Epidermal melanocyte (primary cell): ENCODE data around the gene MYH9.

Experiments
- DNase-seq: peaks from one replicate; pipeline ENCODE4 v3.0.0; 2011; ENCODE audit warnings: low spot score; ENCODE audit not compliant: insufficient read length

Gene MYH9

DNA sequence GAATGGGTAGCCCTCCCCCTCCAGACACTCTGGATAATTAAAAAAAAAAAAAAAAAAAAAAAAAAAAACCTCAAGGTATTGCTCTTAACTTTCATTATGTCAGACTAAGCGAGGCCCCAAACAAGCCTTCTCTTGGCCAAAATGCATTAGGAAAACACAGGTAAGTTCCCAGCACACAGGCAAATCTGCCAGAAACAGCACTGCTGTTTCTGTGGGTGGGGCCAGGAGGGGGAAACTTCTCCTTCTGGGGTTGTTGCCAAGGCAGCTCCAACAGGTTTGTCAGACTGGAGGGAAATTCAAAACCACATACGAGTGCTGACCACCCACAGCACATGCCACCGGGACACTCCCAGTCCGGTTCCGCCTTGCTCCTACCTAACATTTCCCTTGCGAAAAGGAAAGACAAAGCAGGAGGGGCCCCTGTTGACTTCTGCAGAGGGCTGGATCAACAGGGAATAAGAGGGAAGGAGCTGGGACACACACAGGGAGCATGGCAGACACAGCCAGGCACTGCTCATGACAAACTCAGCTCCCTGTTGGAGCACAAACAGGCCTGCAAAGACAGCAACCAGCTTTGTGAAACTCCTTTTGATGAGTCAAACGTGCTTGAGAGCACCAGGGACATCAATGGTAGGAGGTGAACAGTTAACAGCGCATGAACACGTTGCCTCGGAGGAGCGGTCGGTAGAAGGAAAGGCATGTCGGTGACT is 55.0 kb downstream of the MYH9 start:
- DNase-seq = no peak

DNA sequence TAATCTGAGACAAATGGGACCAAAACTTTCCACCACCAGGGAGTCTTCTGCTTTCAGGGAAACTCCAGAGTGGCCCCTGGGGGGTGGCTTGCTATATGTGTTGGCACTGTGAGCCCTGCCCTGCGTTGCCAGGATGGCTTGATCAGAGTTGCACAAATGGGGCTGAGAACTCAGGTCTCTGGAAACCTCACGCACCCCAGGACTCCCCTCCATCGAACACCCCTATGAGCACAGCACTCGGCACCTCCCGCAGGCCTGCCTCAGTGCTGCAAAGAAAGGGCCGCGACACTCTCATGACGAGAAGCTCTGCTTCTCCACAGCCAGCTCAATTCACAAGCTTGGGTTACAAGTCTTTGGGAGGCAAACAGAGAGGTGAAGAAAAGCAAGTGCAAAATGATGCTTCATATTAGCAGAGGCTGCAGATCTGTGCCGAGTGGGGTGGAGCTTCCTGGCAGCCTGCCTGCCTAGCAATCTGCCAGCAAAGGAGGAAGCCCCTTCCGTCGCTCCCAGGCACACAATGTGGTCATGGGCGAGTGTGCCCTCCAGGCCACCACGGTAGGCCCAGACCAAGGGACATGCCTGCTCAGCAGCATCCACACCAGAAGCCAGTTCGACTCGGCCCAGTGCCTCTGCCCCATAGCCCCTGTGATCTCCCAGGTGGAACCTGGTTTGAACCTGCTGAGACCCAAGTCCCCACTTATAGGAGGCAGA is 55.7 kb downstream of the MYH9 start:
- DNase-seq = no peak

DNA sequence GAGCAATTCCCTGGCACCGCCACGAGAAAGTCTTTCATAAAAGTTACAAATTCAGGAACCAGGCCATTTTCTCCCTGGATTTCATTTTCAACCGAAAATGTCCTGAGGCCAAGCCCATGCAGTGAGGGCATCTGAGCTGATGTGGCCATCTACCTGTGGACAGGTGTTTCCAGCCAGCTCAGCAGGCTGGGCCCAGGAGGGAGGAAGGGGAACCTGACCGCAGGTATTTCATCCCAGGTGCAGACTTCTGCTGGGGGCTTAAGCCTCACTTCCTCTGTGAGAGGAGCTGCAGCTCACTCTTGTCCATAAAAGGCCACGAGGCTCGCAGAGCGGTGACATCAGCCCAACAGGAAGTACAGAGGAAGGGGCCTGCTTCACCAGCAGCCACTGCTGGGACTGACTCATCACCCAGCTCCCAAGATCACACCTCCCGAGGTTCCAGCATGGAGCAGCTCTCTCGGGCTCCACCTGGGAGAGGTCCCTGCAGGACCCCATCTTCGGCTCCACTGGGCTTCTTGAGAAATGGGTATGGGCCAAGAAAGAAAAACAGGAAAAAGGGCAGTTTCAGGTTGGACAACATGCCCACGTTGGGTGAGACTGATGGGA is 56.4 kb downstream of the MYH9 start:
- no peak for DNase-seq

DNA sequence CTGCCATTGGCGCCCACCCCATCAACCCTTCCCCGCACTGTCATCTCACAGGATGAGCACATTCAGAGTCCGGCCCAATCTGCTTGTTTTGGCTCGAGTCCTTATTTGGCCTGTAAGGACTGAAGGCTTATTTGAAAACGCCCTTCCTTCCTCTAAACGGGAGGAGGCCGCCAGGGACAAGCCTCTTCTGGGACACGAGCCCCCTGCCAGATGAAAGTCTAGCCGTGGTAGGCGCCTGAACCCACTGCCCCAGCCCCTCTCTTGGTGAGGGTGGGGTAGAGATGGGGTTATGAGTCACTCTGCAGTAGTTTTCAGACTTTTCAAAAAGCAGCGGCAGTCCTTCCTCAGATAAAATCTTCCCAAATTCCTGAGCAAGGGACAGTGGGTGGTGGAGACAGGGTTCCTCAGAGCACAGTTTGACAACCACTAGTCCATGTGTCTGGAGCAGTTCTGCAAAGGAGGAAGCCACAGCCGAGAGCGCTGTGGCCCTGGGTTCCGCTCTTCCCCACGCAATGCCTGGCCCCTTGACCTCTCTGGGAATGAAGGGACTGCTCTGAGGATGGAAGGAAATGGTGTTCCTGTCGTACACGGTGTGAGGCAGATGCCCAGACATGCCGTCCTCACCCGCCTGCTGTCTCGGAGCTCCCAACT is 57.0 kb downstream of the MYH9 start:
- DNase-seq = no peak

DNA sequence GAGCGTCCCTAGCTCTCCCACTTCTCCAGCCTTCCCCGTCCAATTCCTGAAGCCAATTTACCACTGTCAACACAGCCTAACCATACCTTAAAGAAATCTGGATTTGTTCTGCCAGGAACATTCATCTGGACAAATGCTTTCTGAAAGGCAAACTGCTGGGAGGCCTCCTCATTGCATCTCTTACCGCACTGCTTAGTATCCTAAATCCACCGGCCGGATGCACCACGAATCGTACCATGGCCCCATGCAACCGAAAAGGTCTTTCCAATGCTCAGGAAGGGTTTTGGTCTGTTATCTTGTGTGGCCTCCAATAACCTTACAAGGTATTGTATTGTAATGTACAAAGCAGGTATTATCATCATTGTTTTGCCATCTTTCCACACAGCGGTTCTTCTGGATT is 57.6 kb downstream of the MYH9 start:
- no peak for DNase-seq

DNA sequence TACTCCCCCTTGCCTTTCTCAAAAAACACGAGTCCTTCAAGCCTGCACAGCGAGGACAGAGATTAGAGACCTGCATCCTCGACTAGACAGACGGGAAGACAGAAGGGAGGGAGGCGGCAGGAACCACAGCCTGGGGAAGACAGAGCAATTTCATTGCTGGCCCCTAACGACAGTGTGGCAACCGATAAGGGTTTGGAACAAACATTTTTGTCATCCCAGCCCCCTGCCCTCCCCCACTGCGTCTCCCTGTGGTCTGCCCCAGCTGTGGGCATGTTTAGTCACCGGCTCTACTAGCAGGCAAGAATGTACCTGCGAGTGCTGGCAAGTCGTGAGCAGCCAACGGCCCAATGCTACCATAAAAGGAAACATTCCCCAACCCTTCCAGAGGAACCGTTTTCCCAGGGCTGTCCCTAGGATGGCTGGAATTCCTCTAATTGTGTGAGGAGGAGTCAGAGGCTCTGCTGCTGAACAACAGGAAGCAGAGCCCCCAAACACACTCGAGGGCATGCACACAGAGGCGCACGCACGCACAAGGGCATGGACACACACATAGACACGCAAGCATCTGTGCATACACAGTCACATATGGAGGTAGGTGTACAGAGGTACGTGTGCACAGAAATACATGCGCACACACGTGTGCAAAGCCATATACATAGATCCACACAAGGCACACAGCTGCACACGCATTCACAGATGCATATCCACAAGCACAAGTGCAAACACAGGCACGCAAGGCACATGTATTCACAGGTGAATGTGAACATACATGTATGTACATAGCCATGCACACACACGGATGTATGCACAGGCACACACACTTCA is 58.3 kb downstream of the MYH9 start:
- DNase-seq = no peak

DNA sequence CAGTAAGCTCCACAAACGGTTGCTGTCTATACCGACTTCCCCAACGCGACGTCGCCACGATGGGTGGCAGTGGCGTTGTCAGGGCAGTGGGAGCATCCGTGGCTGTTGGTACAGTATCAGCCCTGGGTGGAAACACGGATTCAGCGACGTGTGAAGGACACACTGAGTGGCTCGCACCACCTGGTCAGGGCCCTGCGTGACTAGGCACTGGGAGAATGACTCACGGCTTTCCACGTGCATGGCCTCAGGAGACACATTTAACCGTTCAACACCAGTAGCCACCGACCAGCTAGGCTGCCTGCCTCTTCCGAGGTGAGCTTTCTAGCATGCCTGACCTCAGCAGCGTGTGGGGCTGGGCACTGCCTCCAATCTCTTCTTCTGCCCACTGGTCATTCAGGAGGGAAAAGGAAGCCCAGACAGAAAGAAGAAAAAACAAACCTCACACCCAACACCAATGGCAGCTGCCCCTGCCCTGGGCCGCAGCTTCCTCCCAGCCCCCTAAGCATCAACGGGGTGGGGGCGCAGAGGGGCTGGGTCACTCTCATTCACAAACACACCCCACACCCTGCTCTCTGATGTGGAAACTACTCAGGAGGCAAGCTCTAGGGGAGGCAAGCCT is 59.0 kb downstream of the MYH9 start:
- no peak for DNase-seq

DNA sequence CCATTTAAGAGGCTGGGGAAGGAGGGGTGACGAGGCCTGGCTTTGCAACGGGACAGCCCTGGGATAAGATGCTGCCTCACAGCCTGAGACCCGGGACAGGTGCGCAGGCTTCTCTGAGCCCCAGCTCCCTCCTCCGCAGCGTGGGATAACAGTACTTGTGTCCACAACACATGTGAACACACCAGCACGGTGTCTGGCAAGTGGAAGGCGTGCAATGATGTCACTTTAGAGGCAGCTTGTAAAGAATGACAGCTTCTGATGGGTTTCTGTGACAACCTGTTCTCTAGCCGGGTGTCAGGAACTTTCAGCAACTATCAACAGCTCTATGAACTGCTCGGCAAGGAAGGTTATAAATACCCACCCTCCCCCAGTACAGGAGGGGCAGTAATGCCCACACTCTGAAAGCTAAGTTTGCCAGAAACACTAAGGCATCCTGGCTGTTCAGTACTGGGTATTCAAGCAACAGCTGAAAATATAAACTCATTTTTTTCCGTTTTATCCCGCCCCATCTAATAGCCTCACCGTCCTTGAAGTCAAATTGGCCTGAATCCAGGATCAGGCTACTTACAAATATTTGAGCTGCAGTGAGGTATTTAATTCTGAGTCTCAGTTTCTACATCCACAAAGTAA is 59.7 kb downstream of the MYH9 start:
- no peak for DNase-seq

DNA sequence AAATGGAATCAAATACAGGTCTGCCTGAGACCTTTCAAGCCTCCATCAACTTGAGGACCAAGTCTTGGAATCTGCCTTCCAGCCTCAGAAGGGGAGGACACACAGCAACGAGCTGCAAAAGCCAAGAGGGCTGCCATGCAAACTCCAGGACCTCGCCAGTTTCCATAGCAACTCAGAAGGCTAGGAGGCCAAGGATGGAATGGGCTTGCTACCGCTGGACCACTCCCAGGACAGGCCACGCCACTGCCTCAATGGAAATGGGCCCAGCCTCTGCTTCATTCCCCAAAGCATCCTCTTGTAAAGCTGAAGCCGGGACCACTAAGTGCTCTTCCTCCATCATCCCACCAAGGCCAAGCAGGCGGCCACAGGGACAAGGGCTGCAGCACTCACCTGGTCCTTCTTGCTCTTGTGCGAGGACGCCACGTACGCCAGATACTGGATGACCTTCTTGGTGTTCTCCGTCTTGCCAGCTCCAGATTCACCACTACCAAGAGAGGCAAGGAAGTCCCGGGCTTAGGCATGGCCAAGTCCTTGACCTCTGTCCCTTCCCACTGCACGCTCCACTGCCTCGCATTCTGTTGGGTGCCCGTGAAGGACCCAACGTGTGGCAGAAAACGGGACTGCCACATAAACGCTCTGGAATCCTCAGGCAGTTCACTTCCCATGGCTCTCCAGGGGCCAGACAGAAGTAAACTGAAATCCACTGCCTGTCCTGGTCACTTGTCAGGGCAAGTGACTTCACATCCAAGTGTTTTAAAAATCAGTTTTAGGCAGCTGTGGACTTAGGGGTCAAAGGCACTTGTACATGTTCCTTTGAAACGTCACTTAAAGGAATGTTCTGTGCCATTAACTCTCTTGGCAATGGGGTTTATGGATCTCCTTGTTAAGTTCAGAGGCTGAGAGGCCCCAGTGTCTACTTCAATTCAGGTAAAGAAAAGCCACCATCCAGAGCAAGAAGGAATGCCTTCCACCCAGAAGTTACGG is 61.3 kb downstream of the MYH9 start:
- no peak for DNase-seq

DNA sequence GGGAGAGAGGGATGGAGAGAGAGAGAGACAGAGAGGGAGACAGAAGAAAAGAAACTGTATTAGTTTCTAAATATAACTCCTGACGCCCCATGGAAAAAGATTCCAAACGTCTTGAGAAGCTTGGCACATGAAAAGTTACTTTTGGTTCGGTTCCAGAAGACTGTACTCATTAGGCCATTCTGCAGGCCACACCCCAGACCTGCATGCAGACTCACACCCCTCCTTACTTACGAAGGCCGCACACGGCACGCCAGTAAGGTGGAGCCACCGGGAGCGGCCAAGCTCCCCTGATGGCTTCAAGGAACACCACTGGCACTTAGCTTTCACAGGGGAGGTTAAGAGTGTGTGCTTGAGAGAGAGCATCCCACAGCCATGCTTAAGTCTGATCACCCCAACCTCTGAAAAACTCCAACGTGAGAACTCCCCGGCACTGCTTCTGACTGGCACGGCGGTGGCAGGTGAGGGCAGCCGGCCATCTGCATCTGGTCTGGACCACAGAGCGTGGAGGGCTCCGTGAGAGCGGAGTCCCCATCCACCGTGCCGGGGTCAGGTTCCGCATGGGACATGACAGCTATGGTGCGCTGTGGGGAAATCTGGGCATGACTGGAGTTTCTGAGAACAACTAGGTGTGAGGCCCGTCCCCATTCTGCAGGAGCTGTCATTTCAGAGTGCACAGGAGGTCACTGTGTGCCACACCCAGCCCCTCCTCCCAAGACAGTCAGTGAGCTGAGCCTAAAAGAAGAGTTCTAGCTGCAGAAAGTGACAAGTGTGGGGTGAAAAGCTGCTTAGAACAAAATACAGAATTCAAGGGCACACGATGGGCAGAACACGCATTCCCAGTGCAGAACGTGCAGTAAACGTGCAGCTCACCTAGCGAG is 62.4 kb downstream of the MYH9 start:
- DNase-seq = no peak

DNA sequence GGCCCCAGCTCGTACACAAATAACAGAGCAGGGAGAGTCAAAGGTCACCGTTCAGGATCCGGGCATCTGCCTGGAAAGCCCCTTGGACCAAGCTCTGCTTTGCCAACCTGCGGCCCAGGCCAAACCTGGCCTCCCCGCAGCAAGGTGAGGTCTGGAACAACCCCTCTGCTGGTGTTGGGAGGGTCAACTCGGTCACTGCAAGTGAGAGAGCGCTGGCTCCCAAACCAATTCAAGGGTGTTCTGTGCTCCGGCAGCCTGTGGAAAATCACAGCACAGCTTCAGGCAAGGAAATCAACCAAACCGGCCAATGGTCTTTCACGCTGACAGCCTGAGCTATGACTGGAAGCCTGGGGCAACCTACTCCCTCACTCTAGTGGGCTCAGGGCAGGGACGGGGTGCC is 63.4 kb downstream of the MYH9 start:
- no peak for DNase-seq

DNA sequence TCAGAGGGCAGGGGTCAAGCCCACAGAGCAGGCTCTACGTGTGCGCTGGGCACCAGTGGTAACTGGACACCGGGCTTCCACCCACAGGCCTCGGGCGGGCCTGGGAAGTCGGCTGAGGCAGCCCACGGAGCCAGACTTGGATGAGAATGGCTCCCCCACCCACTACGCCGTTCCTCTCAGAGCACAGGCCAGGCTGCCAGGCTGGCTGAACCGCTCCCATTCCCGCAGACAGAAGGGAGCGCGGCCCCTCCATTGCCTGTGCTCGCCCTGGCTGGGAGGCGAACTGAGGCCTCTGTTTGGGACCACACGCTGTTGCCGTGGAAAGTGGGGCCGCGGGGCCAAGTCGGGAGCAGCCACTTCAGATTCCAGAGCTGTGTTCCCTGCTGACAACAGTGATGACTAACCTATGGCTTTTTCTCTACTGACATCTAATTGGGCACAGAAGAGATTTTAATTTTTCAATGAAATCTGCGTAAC is 63.9 kb downstream of the MYH9 start:
- no peak for DNase-seq

DNA sequence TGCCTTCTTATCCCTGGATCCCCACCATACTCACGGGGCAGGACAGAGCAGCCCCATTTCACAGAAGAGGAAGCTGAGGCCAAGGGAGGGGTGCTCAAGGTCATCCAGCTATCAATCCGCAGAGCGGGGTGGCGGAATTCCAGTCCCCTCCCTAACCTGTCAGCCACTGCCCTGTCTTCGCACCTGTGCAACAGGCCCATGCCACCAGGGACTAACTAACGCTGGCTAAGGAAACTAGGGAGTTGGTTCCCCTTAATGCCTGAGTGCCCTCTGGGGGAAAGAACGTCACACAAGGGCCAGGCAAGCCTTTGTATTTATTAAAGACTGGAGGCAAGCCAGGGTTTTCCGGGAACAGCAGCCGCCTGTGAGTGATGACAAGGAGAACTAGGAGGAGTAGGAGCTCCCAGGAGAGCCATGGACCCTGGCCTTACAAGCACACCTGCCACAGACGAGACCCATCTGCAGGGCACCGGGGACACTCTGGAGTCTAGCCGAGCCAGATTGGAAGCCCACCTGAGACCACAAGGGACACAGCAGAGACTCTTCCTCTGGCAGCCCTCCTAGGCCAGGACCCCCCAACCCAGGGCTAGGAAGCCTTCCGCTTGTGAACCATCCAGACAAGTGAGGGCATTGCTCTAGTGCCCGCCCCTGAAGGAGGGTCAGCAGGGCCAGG is 64.4 kb downstream of the MYH9 start:
- no peak for DNase-seq

DNA sequence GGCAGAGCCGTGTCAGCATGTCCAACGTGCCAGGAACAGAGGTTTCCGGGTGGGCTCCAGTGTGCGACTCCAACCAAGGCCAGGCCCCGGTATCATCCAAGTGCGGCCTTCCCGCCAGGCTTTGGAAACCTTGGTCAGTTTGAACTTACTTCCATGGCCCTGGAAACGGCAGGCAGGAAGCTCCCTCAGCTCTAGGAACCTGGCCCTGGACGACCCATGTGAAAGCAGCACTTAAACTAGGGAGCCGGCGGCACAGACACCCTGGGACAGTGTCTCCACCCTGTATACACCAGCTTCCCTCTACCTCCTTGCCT is 65.2 kb downstream of the MYH9 start:
- DNase-seq = no peak

DNA sequence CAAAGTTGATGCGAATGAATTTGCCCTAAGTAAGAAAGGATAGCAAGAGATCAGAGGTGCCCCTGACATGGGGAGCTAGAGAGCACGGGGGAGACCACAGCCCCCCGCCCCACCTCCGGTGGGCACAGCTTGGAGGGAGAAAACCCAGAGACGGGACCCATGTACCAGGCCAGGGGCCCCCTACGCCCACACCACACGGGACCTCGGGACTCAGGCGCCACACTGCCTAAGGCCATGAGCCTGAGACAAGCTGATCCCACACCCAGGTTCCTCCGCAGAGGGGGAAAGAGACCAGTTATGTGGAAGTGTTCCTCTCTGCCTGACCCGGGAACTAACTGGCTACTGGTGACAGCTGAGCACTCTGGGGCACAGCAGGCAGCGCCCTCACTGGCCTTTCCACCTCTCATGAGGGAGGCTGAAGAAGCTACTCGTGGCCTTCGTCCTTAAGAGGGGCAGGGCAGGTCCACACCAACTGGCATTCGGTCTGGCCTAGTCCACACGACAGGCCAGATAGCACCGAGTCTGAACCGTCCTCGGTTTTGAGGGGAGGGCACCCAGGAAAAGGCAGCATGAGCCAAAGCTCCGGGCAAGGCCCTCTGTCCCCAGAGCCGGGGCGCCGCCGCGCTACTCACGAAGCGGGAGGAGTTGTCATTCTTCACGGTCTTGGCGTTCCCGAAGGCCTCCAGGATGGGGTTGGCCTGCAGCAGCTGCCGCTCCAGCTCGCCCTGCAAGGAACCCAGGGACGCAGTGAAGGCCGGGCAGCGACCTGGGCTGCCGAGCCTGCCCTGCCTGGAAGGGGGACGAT is 65.8 kb downstream of the MYH9 start:
- DNase-seq = no peak

DNA sequence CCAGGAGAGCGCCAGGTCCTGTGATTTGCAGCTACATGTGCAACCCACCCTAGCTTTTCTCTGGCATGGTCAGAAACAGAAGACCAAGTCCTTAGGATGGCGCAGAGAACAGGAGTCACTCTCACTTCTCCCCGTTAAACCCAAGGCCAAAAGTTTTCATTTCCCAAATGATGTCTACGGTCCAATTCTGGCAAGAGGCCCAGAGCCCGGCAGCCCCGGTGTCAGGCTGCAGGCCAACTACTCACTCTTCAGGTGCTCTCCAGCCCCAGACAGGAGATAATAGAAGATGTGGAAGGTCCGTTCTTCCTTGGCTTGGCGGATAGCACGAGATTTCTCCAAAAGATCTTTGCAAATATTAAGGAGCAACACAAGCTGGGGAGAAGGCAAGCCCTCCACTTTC is 67.2 kb downstream of the MYH9 start:
- DNase-seq = no peak
